HepG2 (cell line): Measurements from ENCODE around the gene FGD4. TPM values are rescaled to one million over a fixed set of nuclear protein-coding genes. Genes with fewer than 3 reads are reported as not detected.

Experiments used
- CBFB ChIP-seq: sonication (generic); formaldehyde crosslinking; IDR thresholded peaks from 2 replicates; pipeline ENCODE4 v1.4.0; 2020; ENCODE audit warnings: missing genetic modification reagents
- CHCHD3 ChIP-seq: sonication (generic); formaldehyde crosslinking; IDR thresholded peaks from 2 replicates; pipeline ENCODE4 v1.8.0; 2022; ENCODE audit warnings: mild to moderate bottlenecking, missing genetic modification reagents, moderate library complexity
- ELK4 ChIP-seq: sonication (generic); formaldehyde crosslinking; IDR thresholded peaks from 2 replicates; pipeline ENCODE4 v1.9.0; 2021; ENCODE audit warnings: missing genetic modification reagents, borderline replicate concordance
- ERF ChIP-seq: IDR thresholded peaks from 2 replicates; pipeline ENCODE4 v1.6.1; 2018; ENCODE audit warnings: missing biosample characterization, missing genetic modification reagents
- HDAC2 ChIP-seq: sonication (generic); formaldehyde crosslinking; IDR thresholded peaks from 2 replicates; pipeline ENCODE4 v1.4.0; 2020; ENCODE audit warnings: missing genetic modification reagents
- ISL2 ChIP-seq: sonication (generic); formaldehyde crosslinking; IDR thresholded peaks from 2 replicates; pipeline ENCODE4 v1.5.0; 2020; ENCODE audit warnings: missing genetic modification reagents
- JARID2 ChIP-seq: sonication (generic); formaldehyde crosslinking; IDR thresholded peaks from 2 replicates; pipeline ENCODE4 v1.8.1; 2023; ENCODE audit warnings: missing genetic modification reagents, inconsistent platforms; ENCODE audit not compliant: insufficient replicate concordance
- KAT2B ChIP-seq: fragments of 150-350 bp; IDR thresholded peaks from 2 replicates; pipeline ENCODE4 v1.6.1; 2014; ENCODE audit warnings: low read depth, low read length, borderline replicate concordance
- KLF13 ChIP-seq: sonication (generic); formaldehyde crosslinking; IDR thresholded peaks from 2 replicates; pipeline ENCODE4 v1.4.0; 2020; ENCODE audit warnings: mild to moderate bottlenecking, missing genetic modification reagents
- MED8 ChIP-seq: sonication (generic); formaldehyde crosslinking; IDR thresholded peaks from 2 replicates; pipeline ENCODE4 v1.8.1; 2023; ENCODE audit warnings: mild to moderate bottlenecking, missing genetic modification reagents; ENCODE audit not compliant: insufficient replicate concordance
- MIER2 ChIP-seq: IDR thresholded peaks from 2 replicates; pipeline ENCODE4 v1.6.1; 2016; ENCODE audit warnings: missing biosample characterization, missing genetic modification reagents
- TCF12 ChIP-seq, 2 experiments: fragments of 450-650 bp in 1 of 2; sonication (generic) in 1 of 2; formaldehyde crosslinking in 1 of 2; IDR thresholded peaks; 2 replicates each; pipeline versions ENCODE4 v1.6.1 to v1.8.0; 2017 to 2022; ENCODE audit warnings: antibody characterized with exemption in 1 of 2, mild to moderate bottlenecking in 1 of 2, missing genetic modification reagents in 1 of 2, moderate library complexity in 1 of 2
- ZNF17 ChIP-seq: sonication (generic); formaldehyde crosslinking; IDR thresholded peaks from 2 replicates; pipeline ENCODE4 v1.5.0; 2020; ENCODE audit warnings: mild to moderate bottlenecking, missing genetic modification reagents
- ZNF3 ChIP-seq: IDR thresholded peaks from 2 replicates; pipeline ENCODE4 v1.7.0; 2017; ENCODE audit warnings: inconsistent platforms
- ZNF34 ChIP-seq: sonication (generic); formaldehyde crosslinking; IDR thresholded peaks from 2 replicates; pipeline ENCODE4 v1.4.0; 2020; ENCODE audit warnings: mild to moderate bottlenecking, missing genetic modification reagents, borderline replicate concordance
- ZNF761 ChIP-seq: sonication (generic); formaldehyde crosslinking; conservative IDR thresholded peaks from 2 replicates; pipeline ENCODE4 v1.4.0; 2020; ENCODE audit warnings: mild to moderate bottlenecking, missing genetic modification reagents
- ZNF781 ChIP-seq: sonication (generic); formaldehyde crosslinking; IDR thresholded peaks from 2 replicates; pipeline ENCODE4 v1.5.1; 2020; ENCODE audit warnings: borderline replicate concordance, mild to moderate bottlenecking, missing genetic modification reagents; ENCODE audit errors: not compliant biosample characterization
- ZNF839 ChIP-seq: sonication (generic); formaldehyde crosslinking; IDR thresholded peaks from 2 replicates; pipeline ENCODE4 v1.4.0; 2020; ENCODE audit warnings: missing genetic modification reagents, mild to moderate bottlenecking, borderline replicate concordance
- polyA plus RNA-seq, 8 experiments: library from polyadenylated mRNA; depleted of rRNA in 3 of 8; stranded (reverse) in 7 of 8; unstranded in 1 of 8; fragments of >200 nt; fragmentation: Illumina TruSeq in 4 of 8; extraction: Trizol in 4 of 8; gene quantifications; 2 replicates each; pipeline versions ENCODE4 v1.2.1 to v1.2.3, GENCODE V29; 2011 to 2016; ENCODE audit warnings: low read depth in 4 of 8, missing spikeins in 1 of 8, mixed read lengths in 1 of 8; ENCODE audit not compliant: insufficient read depth in 1 of 8
- total RNA-seq, 5 experiments: library from RNA; depleted of rRNA; stranded (reverse); fragments of >200 nt; fragmentation: Illumina TruSeq; extraction: Trizol; gene quantifications; 2 replicates each; pipeline ENCODE4 v1.2.3, GENCODE V29; 2016; ENCODE audit warnings: low read depth in 1 of 5
- TF ChIP-seq, protein P1 (sequence below): sonication (generic); formaldehyde crosslinking; IDR thresholded peaks from 2 replicates; pipeline ENCODE4 v1.8.0; 2022; ENCODE audit warnings: mild to moderate bottlenecking, missing genetic modification reagents, borderline replicate concordance
- TF ChIP-seq, protein P2 (sequence below): sonication (generic); formaldehyde crosslinking; IDR thresholded peaks from 2 replicates; pipeline ENCODE4 v1.4.0; 2020; ENCODE audit warnings: missing genetic modification reagents
- TF ChIP-seq, protein P3 (sequence below): IDR thresholded peaks from 2 replicates; pipeline ENCODE4 v1.6.1; 2016; ENCODE audit warnings: mild to moderate bottlenecking
- TF ChIP-seq, protein P4 (sequence below): IDR thresholded peaks from 2 replicates; pipeline ENCODE4 v1.6.1; 2016; ENCODE audit warnings: missing compliant biosample characterization, missing genetic modification reagents, borderline replicate concordance

Gene FGD4
- total and polyA plus RNA-seq, 2 of the 13 experiments (the other 11 are each of a cell fraction or from before 2014, with no cell fraction given) = 4.6 to 6.6 TPM

GRCh38 chr12:32399370-32400113 is at the start of gene FGD4 (continued):
- TF ChIP-seq ISL2 = peak; percentile 66
- TF ChIP-seq ZNF17 = no peak
- TF ChIP-seq, protein P1, sequence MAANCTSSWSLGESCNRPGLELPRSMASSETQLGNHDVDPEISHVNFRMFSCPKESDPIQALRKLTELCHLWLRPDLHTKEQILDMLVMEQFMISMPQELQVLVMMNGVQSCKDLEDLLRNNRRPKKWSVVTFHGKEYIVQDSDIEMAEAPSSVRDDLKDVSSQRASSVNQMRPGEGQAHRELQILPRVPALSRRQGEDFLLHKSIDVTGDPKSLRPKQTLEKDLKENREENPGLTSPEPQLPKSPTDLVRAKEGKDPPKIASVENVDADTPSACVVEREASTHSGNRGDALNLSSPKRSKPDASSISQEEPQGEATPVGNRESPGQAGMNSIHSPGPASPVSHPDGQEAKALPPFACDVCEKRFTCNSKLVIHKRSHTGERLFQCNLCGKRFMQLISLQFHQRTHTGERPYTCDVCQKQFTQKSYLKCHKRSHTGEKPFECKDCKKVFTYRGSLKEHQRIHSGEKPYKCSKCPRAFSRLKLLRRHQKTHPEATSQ (CRISPR knock-in tag) = no peak
- TF ChIP-seq HDAC2 (CRISPR knock-in tag) = no peak
- TF ChIP-seq, protein P2, sequence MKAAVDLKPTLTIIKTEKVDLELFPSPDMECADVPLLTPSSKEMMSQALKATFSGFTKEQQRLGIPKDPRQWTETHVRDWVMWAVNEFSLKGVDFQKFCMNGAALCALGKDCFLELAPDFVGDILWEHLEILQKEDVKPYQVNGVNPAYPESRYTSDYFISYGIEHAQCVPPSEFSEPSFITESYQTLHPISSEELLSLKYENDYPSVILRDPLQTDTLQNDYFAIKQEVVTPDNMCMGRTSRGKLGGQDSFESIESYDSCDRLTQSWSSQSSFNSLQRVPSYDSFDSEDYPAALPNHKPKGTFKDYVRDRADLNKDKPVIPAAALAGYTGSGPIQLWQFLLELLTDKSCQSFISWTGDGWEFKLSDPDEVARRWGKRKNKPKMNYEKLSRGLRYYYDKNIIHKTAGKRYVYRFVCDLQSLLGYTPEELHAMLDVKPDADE = no peak
- TF ChIP-seq MED8 (CRISPR knock-in tag) = no peak
- 0 out of 2 replicates have a peak, but pooled peaks have one; percentile 83 for TF ChIP-seq CHCHD3 (CRISPR knock-in tag)
- TF ChIP-seq KAT2B = no peak
- TF ChIP-seq ZNF34 (CRISPR knock-in tag) = 0 out of 2 replicates have a peak, but pooled peaks have one; percentile 43
- TF ChIP-seq, protein P3, sequence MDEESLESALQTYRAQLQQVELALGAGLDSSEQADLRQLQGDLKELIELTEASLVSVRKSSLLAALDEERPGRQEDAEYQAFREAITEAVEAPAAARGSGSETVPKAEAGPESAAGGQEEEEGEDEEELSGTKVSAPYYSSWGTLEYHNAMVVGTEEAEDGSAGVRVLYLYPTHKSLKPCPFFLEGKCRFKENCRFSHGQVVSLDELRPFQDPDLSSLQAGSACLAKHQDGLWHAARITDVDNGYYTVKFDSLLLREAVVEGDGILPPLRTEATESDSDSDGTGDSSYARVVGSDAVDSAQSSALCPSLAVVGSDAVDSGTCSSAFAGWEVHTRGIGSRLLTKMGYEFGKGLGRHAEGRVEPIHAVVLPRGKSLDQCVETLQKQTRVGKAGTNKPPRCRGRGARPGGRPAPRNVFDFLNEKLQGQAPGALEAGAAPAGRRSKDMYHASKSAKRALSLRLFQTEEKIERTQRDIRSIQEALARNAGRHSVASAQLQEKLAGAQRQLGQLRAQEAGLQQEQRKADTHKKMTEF (CRISPR knock-in tag) = peak; percentile 83
- TF ChIP-seq MIER2 (CRISPR knock-in tag) = no peak
- TF ChIP-seq, protein P4, sequence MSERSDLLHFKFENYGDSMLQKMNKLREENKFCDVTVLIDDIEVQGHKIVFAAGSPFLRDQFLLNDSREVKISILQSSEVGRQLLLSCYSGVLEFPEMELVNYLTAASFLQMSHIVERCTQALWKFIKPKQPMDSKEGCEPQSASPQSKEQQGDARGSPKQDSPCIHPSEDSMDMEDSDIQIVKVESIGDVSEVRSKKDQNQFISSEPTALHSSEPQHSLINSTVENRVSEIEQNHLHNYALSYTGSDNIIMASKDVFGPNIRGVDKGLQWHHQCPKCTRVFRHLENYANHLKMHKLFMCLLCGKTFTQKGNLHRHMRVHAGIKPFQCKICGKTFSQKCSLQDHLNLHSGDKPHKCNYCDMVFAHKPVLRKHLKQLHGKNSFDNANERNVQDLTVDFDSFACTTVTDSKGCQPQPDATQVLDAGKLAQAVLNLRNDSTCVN (CRISPR knock-in tag) = no peak
- TF ChIP-seq ELK4 = no peak
- TF ChIP-seq CBFB (CRISPR knock-in tag) = peak; percentile 57; the same call in 1 of the 2 replicates
- no peak for TF ChIP-seq ZNF761 (CRISPR knock-in tag)
- no peak for TF ChIP-seq ZNF3 (CRISPR knock-in tag)
- TF ChIP-seq ZNF781 (CRISPR knock-in tag) = no peak
- no peak for TF ChIP-seq KLF13 (CRISPR knock-in tag)
- no peak for TF ChIP-seq JARID2 (CRISPR knock-in tag)
- TF ChIP-seq TCF12 (IDR thresholded peaks at IDR 0.05) = no peak
- TF ChIP-seq TCF12 (CRISPR knock-in tag; IDR thresholded peaks at IDR 0.05) = no peak; the same call in 1 of the 2 replicates
- TF ChIP-seq ZNF839 = 0 out of 2 replicates have a peak, but pooled peaks have one; percentile 39
- TF ChIP-seq ERF (CRISPR knock-in tag) = no peak; the same call in 1 of the 2 replicates
